Liver (tissue), 3 donors: ENCODE results near the gene MTRF1L.

Source experiments
- ATF3 ChIP-seq: IDR thresholded peaks from 2 replicates; pipeline ENCODE4 v1.6.1; 2016; ENCODE audit warnings: antibody characterized with exemption
- EGR1 ChIP-seq, 2 donors: IDR thresholded peaks; 2 replicates each; pipeline ENCODE4 v1.6.1; 2016 to 2018; ENCODE audit warnings: antibody characterized with exemption in 2 of 2, low read depth in 2 of 2
- FOXA1 ChIP-seq: IDR thresholded peaks from 2 replicates; pipeline ENCODE4 v1.6.1; 2016; ENCODE audit warnings: antibody characterized with exemption
- NR2F2 ChIP-seq: IDR thresholded peaks from 2 replicates; pipeline ENCODE4 v1.6.1; 2016; ENCODE audit warnings: antibody characterized with exemption
- RAD21 ChIP-seq, 2 donors: IDR thresholded peaks; 2 replicates each; pipeline ENCODE4 v1.6.1; 2016; ENCODE audit warnings: antibody characterized with exemption in 2 of 2, mild to moderate bottlenecking in 2 of 2
- REST ChIP-seq: IDR thresholded peaks from 2 replicates; pipeline ENCODE4 v1.6.1; 2016; ENCODE audit warnings: antibody characterized with exemption, mild to moderate bottlenecking
- RXRA ChIP-seq, 2 donors: IDR thresholded peaks; 2 replicates each; pipeline ENCODE4 v1.6.1; 2017 to 2018; ENCODE audit warnings: antibody characterized with exemption in 2 of 2, mild to moderate bottlenecking in 1 of 2
- YY1 ChIP-seq: IDR thresholded peaks from 2 replicates; pipeline ENCODE4 v1.6.1; 2016; ENCODE audit warnings: antibody characterized with exemption, mild to moderate bottlenecking
- TF ChIP-seq, protein P1 (sequence below): fragments of 150-350 bp; IDR thresholded peaks from 2 replicates; pipeline ENCODE4 v1.5.1; 2017; ENCODE audit warnings: improper control_type of control experiment, low read depth, low read length; ENCODE audit not compliant: missing input control
- TF ChIP-seq, protein P2 (sequence below): IDR thresholded peaks from 2 replicates; pipeline ENCODE4 v1.6.1; 2016; ENCODE audit warnings: antibody characterized with exemption
- donor health status: healthy.
- donor health status: healthy.

- TF ChIP-seq, protein P1, sequence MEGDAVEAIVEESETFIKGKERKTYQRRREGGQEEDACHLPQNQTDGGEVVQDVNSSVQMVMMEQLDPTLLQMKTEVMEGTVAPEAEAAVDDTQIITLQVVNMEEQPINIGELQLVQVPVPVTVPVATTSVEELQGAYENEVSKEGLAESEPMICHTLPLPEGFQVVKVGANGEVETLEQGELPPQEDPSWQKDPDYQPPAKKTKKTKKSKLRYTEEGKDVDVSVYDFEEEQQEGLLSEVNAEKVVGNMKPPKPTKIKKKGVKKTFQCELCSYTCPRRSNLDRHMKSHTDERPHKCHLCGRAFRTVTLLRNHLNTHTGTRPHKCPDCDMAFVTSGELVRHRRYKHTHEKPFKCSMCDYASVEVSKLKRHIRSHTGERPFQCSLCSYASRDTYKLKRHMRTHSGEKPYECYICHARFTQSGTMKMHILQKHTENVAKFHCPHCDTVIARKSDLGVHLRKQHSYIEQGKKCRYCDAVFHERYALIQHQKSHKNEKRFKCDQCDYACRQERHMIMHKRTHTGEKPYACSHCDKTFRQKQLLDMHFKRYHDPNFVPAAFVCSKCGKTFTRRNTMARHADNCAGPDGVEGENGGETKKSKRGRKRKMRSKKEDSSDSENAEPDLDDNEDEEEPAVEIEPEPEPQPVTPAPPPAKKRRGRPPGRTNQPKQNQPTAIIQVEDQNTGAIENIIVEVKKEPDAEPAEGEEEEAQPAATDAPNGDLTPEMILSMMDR: no peak
- TF ChIP-seq EGR1 (IDR thresholded peaks at IDR 0.05; ENCODE audit: low read depth in 2 of 2) (no peak), REST (no peak), RAD21 (IDR thresholded peaks at IDR 0.05) (no peak), FOXA1 (no peak), RXRA (IDR thresholded peaks at IDR 0.05) (no peak), ATF3 (no peak), NR2F2 (no peak), YY1 (no peak)
- TF ChIP-seq, protein P2, sequence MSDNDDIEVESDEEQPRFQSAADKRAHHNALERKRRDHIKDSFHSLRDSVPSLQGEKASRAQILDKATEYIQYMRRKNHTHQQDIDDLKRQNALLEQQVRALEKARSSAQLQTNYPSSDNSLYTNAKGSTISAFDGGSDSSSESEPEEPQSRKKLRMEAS: no peak
These were observed 60.1 kb downstream of the MTRF1L start for GRCh38 chr6:152942319-152942869.
